ENCODE data around the gene LUZP1. TPM values are rescaled to one million over a fixed set of nuclear protein-coding genes. Genes with fewer than 3 reads are reported as not detected.

LUZP1 gene
- total RNA-seq, 6 experiments from 2014 or later, result 47.3 to 55.6 (median 53.0) TPM

DNA sequence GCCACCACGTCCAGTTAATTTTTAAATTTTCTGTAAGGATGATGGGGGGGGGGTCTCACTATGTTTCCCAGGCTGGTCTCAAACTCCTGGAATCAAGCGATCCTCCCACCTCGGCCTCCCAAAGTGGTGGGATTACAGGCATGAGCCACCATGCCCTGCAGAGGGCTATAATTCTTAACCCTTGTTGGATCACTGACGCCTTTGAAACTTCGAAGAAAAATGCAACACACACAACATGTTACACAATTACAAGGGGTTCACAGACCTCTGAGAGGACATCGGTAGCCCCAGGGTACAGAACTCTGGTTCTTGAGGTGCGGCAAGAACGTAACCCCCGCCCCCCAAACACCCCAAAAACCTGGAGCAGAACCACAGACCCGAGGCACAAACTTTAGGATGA is 8.4 kb upstream of the LUZP1 start:
- Mint-ChIP-seq H3K9me3 (no peaks in the 10 kb centered on the region), H3K4me1 (ENCODE audit: low read depth) (peaks cover 28% of the 10 kb centered on the region), H3K27me3 (ENCODE audit: insufficient read depth) (peaks cover 2% of the 10 kb centered on the region), H3K4me3 (peak overlapping the region; percentile 87), H3K27ac (peak overlapping the region; percentile 84), H3K36me3 (ENCODE audit: low read depth) (no peaks in the 10 kb centered on the region)
- TF ChIP-seq, protein P1, sequence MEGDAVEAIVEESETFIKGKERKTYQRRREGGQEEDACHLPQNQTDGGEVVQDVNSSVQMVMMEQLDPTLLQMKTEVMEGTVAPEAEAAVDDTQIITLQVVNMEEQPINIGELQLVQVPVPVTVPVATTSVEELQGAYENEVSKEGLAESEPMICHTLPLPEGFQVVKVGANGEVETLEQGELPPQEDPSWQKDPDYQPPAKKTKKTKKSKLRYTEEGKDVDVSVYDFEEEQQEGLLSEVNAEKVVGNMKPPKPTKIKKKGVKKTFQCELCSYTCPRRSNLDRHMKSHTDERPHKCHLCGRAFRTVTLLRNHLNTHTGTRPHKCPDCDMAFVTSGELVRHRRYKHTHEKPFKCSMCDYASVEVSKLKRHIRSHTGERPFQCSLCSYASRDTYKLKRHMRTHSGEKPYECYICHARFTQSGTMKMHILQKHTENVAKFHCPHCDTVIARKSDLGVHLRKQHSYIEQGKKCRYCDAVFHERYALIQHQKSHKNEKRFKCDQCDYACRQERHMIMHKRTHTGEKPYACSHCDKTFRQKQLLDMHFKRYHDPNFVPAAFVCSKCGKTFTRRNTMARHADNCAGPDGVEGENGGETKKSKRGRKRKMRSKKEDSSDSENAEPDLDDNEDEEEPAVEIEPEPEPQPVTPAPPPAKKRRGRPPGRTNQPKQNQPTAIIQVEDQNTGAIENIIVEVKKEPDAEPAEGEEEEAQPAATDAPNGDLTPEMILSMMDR (IDR thresholded peaks at IDR 0.05), result no peak
- no peak for DNase-seq

- DNase-seq, result no peak
- TF ChIP-seq, protein P1 (IDR thresholded peaks at IDR 0.05), result no peak
- peaks cover 44% of the 10 kb centered on the region for H3K4me1 Mint-ChIP-seq (ENCODE audit: low read depth)
- H3K27ac Mint-ChIP-seq, result no peak overlapping the region
- H3K9me3 Mint-ChIP-seq, result no peaks in the 10 kb centered on the region
- peaks cover 2% of the 10 kb centered on the region for H3K27me3 Mint-ChIP-seq (ENCODE audit: insufficient read depth)
- H3K36me3 Mint-ChIP-seq (ENCODE audit: low read depth), result no peaks in the 10 kb centered on the region
- no peak overlapping the region for H3K4me3 Mint-ChIP-seq
These were observed 5.9 kb upstream of the LUZP1 start for GRCh38 chr1:23174426-23175110.

DNA sequence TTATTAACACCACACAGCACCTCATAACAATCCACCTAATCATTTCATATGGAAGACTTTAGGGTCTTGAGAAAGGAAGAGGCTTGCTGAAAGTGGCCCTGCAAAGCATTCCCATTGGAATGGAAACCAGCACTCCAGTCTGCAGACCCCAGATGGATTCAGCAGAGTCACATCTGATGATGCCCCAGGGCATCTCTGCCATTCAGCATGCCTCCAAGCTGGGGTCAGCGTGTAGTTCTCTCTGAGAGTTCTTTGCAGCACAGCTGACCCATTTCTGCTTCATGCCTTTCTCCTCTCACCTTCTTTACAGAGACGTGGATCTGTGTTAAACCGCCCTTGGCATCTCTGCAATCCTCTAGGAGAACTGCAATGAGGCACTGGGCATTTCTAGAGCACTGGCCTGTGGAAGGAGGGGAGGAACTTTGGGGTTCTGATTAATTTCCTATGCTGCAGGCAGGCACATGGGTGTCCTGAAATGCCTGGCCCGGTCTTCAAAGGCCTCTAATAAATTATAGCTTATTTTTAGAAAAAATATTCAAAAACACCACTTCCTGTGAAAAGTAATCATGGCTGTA is 2.6 kb upstream of the LUZP1 start:
- Mint-ChIP-seq H3K4me3 (no peak overlapping the region), H3K27me3 (ENCODE audit: insufficient read depth) (peaks cover 4% of the 10 kb centered on the region), H3K27ac (peak overlapping the region; percentile 62), H3K9me3 (no peaks in the 10 kb centered on the region), H3K36me3 (ENCODE audit: low read depth) (no peaks in the 10 kb centered on the region), H3K4me1 (ENCODE audit: low read depth) (peaks cover 43% of the 10 kb centered on the region)
- TF ChIP-seq, protein P1 (IDR thresholded peaks at IDR 0.05), result no peak
- DNase-seq, result peak; percentile 17

- H3K4me3 Mint-ChIP-seq, result peak overlapping the region; percentile 97
- H3K36me3 Mint-ChIP-seq (ENCODE audit: low read depth), result no peaks in the 10 kb centered on the region
- TF ChIP-seq, protein P1 (IDR thresholded peaks at IDR 0.05), result no peak
- no peaks in the 10 kb centered on the region for H3K9me3 Mint-ChIP-seq
- peaks cover 2% of the 10 kb centered on the region for H3K27me3 Mint-ChIP-seq (ENCODE audit: insufficient read depth)
- peak overlapping the region; percentile 66 for H3K27ac Mint-ChIP-seq
- H3K4me1 Mint-ChIP-seq (ENCODE audit: low read depth), result peaks cover 57% of the 10 kb centered on the region
- DNase-seq, result peak; percentile 12
These were observed 1.2 kb upstream of the LUZP1 start for GRCh38 chr1:23169727-23170335.

GRCh38 chr1:23169195-23169575 is 529 bp upstream of the LUZP1 start:
- Mint-ChIP-seq H3K9me3 (no peaks in the 10 kb centered on the region), H3K36me3 (ENCODE audit: low read depth) (no peaks in the 10 kb centered on the region), H3K4me3 (peak overlapping the region; percentile 97), H3K4me1 (ENCODE audit: low read depth) (peaks cover 57% of the 10 kb centered on the region), H3K27me3 (ENCODE audit: insufficient read depth) (peaks cover 2% of the 10 kb centered on the region), H3K27ac (peak overlapping the region; percentile 97)
- TF ChIP-seq, protein P1 (IDR thresholded peaks at IDR 0.05), result no peak
- DNase-seq, result no peak

Data from HFFc6 (cell line).